Fibroblast of mammary gland (primary cell): ENCODE results near the gene TBC1D20.
A peak's percentile ranks its signal among the peaks of the same experiment; 100 is the strongest.
"Not testable (repeated sequence)": the region's sequence is repeated elsewhere in the genome, so short reads cannot be mapped to it uniquely, and the experiment has no call there.

Source experiments
- DNase-seq: peaks from one replicate; pipeline ENCODE4 v3.0.0-alpha.2; 2010; ENCODE audit warnings: low read depth
- H3K4me3 ChIP-seq: 2 replicates; pipeline ENCODE4 v1.5.1; 2011; ENCODE audit warnings: low read depth, mild to moderate bottlenecking, low read length, moderate library complexity; ENCODE audit not compliant: control insufficient read depth
- CTCF ChIP-seq: conservative IDR thresholded peaks from 2 replicates; pipeline ENCODE4 v1.5.1; 2011; ENCODE audit warnings: low read depth, low read length, inconsistent platforms; ENCODE audit not compliant: control insufficient read depth, insufficient read depth

The TBC1D20 gene

GRCh38 chr20:480044-480443, 17.7 kb upstream of the TBC1D20 start:
- no peak for DNase-seq
- H3K4me3 ChIP-seq = no peak overlapping the region
- no peak for TF ChIP-seq CTCF

GRCh38 chr20:479487-479886, 17.2 kb upstream of the TBC1D20 start:
- H3K4me3 ChIP-seq = no peak overlapping the region
- DNase-seq = peak; percentile 27
- no peak for TF ChIP-seq CTCF

GRCh38 chr20:478949-479429, 16.7 kb upstream of the TBC1D20 start:
- H3K4me3 ChIP-seq = no peak overlapping the region
- DNase-seq = peak; percentile 74
- TF ChIP-seq CTCF = peak; percentile 66

GRCh38 chr20:478010-478948, 15.9 kb upstream of the TBC1D20 start:
- no peak overlapping the region for H3K4me3 ChIP-seq
- TF ChIP-seq CTCF = no peak
- peak; percentile 87 for DNase-seq

- H3K4me3 ChIP-seq, DNase-seq: not testable (repeated sequence)
These were observed 14.4 kb upstream of the TBC1D20 start for GRCh38 chr20:476561-477249.

GRCh38 chr20:475463-476357, 13.4 kb upstream of the TBC1D20 start:
- TF ChIP-seq CTCF = no peak
- no peak for DNase-seq
- no peak overlapping the region for H3K4me3 ChIP-seq
